SH-SY5Y (cell line): ENCODE data around the gene HIRA.

Experiments used
- GATA2 ChIP-seq: IDR thresholded peaks from 2 replicates; pipeline ENCODE4 v1.6.1; 2011; ENCODE audit warnings: mild to moderate bottlenecking, low read depth, low read length
- GATA3 ChIP-seq: IDR thresholded peaks from 2 replicates; pipeline ENCODE4 v1.6.1; 2011; ENCODE audit warnings: low read depth, mild to moderate bottlenecking, low read length, moderate library complexity

GRCh38 chr22:19337137-19337536 is 94.4 kb downstream of the HIRA start:
- TF ChIP-seq GATA2 (no peak), GATA3 (no peak)
